GM23338 (cell line): ENCODE data around the gene RNF13. TPM values are rescaled to one million over a fixed set of nuclear protein-coding genes. Genes with fewer than 3 reads are reported as not detected.

Source experiments
- ATAC-seq: fragments of 200-7000 bp; cut with Tn5 transposase; 3 replicates; pipeline ENCODE4 v1.9.1; 2020
- DNase-seq: peaks from one replicate; pipeline ENCODE4 v3.0.0-alpha.2; 2015; ENCODE audit warnings: low spot score
- H2AFZ ChIP-seq: fragments of 200-600 bp; sonication (generic); 2 replicates; pipeline ENCODE4 v1.8.0; 2016; ENCODE audit warnings: antibody characterized with exemption, mild to moderate bottlenecking, moderate library complexity
- H3F3A ChIP-seq: fragments of 200-600 bp; sonication (generic); replicated peaks from 2 replicates; pipeline ENCODE4 v1.8.0; 2017; ENCODE audit warnings: antibody characterized with exemption, mixed run types, low read depth
- H3K27ac ChIP-seq: fragments of 200-600 bp; sonication (generic); 2 replicates; pipeline ENCODE4 v1.6.1; 2016; ENCODE audit warnings: low read depth
- H3K27me3 ChIP-seq: fragments of 200-600 bp; sonication (generic); 2 replicates; pipeline ENCODE4 v1.8.0; 2016; ENCODE audit warnings: mild to moderate bottlenecking, mixed run types, moderate library complexity; ENCODE audit not compliant: insufficient read depth
- H3K36me3 ChIP-seq: fragments of 200-600 bp; sonication (generic); 2 replicates; pipeline ENCODE4 v1.8.0; 2016; ENCODE audit warnings: mild to moderate bottlenecking; ENCODE audit not compliant: insufficient read depth
- H3K4me1 ChIP-seq: fragments of 200-600 bp; sonication (generic); 2 replicates; pipeline ENCODE4 v1.8.0; 2016; ENCODE audit warnings: mild to moderate bottlenecking, moderate library complexity; ENCODE audit not compliant: insufficient read depth
- H3K4me2 ChIP-seq: fragments of 200-600 bp; sonication (generic); 2 replicates; pipeline ENCODE4 v1.7.1; 2017; ENCODE audit warnings: mixed run types
- H3K4me3 ChIP-seq: fragments of 200-600 bp; sonication (generic); 2 replicates; pipeline ENCODE4 v1.6.1; 2016; ENCODE audit warnings: mixed run types
- H3K79me2 ChIP-seq: fragments of 200-600 bp; sonication (generic); replicated peaks from 2 replicates; pipeline ENCODE4 v1.8.0; 2017; ENCODE audit warnings: mild to moderate bottlenecking; ENCODE audit not compliant: insufficient read depth
- H3K9me2 ChIP-seq: fragments of 200-600 bp; sonication (generic); 2 replicates; pipeline ENCODE4 v1.8.0; 2017; ENCODE audit not compliant: insufficient read depth
- H4K20me1 ChIP-seq: fragments of 200-600 bp; sonication (generic); replicated peaks from 2 replicates; pipeline ENCODE4 v1.8.0; 2017; ENCODE audit warnings: mild to moderate bottlenecking; ENCODE audit not compliant: insufficient read depth
- H3K27ac Mint-ChIP-seq: 2 replicates; pipeline ENCODE4 v1.8.0; 2020; ENCODE audit warnings: inconsistent platforms, mild to moderate bottlenecking, moderate library complexity, mixed read lengths
- H3K27me3 Mint-ChIP-seq: 3 replicates; pipeline ENCODE4 v1.8.0; 2022; ENCODE audit warnings: low read depth, mild to moderate bottlenecking, moderate library complexity, mixed read lengths, inconsistent platforms; ENCODE audit not compliant: insufficient read depth, poor library complexity
- H3K36me3 Mint-ChIP-seq: 3 replicates; pipeline ENCODE4 v1.8.0; 2021; ENCODE audit warnings: low read depth, mild to moderate bottlenecking, inconsistent platforms, moderate library complexity, mixed read lengths
- H3K4me1 Mint-ChIP-seq: 3 replicates; pipeline ENCODE4 v1.8.0; 2020; ENCODE audit warnings: mild to moderate bottlenecking, inconsistent platforms, mixed read lengths
- H3K4me3 Mint-ChIP-seq: 3 replicates; pipeline ENCODE4 v1.8.0; 2021; ENCODE audit warnings: moderate library complexity, mild to moderate bottlenecking, inconsistent platforms, mixed read lengths
- H3K9me3 Mint-ChIP-seq: 3 replicates; pipeline ENCODE4 v1.8.0; 2020; ENCODE audit warnings: moderate library complexity, mild to moderate bottlenecking, inconsistent platforms, mixed read lengths
- CREB1 ChIP-seq: fragments of 250-450 bp; sonication (Bioruptor Pico); IDR thresholded peaks from 2 replicates; pipeline ENCODE4 v1.5.0; 2020; ENCODE audit warnings: low read depth, mild to moderate bottlenecking, moderate library complexity
- EZH2 ChIP-seq: fragments of 200-600 bp; sonication (generic); IDR thresholded peaks from one replicate; pipeline ENCODE4 v1.8.0; 2017; ENCODE audit warnings: antibody characterized with exemption, mild to moderate bottlenecking, low read depth; ENCODE audit not compliant: unreplicated experiment
- EZH2phosphoT487 ChIP-seq: fragments of 200-600 bp; sonication (generic); IDR thresholded peaks from one replicate; pipeline ENCODE4 v1.8.1; 2018; ENCODE audit warnings: antibody characterized with exemption; ENCODE audit not compliant: unreplicated experiment
- JUNB ChIP-seq: IDR thresholded peaks from one replicate; pipeline ENCODE4 v1.6.1; 2016; ENCODE audit warnings: antibody characterized with exemption; ENCODE audit not compliant: unreplicated experiment
- NANOG ChIP-seq: IDR thresholded peaks from 2 replicates; pipeline ENCODE4 v1.6.1; 2016; ENCODE audit warnings: antibody characterized with exemption, borderline replicate concordance
- POLR2AphosphoS5 ChIP-seq: IDR thresholded peaks from 2 replicates; pipeline ENCODE4 v1.6.1; 2016; ENCODE audit warnings: antibody characterized with exemption, low read depth
- STAT1 ChIP-seq: IDR thresholded peaks from one replicate; pipeline ENCODE4 v1.6.1; 2016; ENCODE audit warnings: antibody characterized with exemption; ENCODE audit not compliant: unreplicated experiment
- ZNF114 ChIP-seq: fragments of 250-450 bp; sonication (Bioruptor Pico); IDR thresholded peaks from 2 replicates; pipeline ENCODE4 v1.5.0; 2020; ENCODE audit warnings: mild to moderate bottlenecking, moderate library complexity
- ZNF331 ChIP-seq: fragments of 250-450 bp; sonication (Bioruptor Pico); IDR thresholded peaks from 2 replicates; pipeline ENCODE4 v1.5.0; 2020; ENCODE audit warnings: low read depth, mild to moderate bottlenecking, moderate library complexity
- polyA plus RNA-seq: library from polyadenylated mRNA; unstranded; fragments of >200 nt; fragmentation: Nextera tagmentation; extraction: Ambion mirVana; gene quantifications from 2 replicates; pipeline ENCODE4 v1.2.1, GENCODE V29; 2016
- total RNA-seq: library from RNA; depleted of rRNA; stranded (reverse); fragments of >200 nt; shearing (Covaris generic); gene quantifications from 2 replicates; pipeline ENCODE4 v1.2.3, GENCODE V29; 2014
- TF ChIP-seq, protein P1 (sequence below): IDR thresholded peaks from one replicate; pipeline ENCODE4 v1.6.1; 2018; ENCODE audit warnings: antibody characterized with exemption; ENCODE audit not compliant: unreplicated experiment
- TF ChIP-seq, protein P2 (sequence below): IDR thresholded peaks from 2 replicates; pipeline ENCODE4 v1.6.1; 2016; ENCODE audit warnings: antibody characterized with exemption
- TF ChIP-seq, protein P3 (sequence below), 2 experiments: fragments of 200-600 bp in 1 of 2; sonication (generic) in 1 of 2; conservative IDR thresholded peaks; 2 replicates each; pipeline versions ENCODE4 v1.5.1 to v1.6.1; 2016 to 2017; ENCODE audit warnings: antibody characterized with exemption in 2 of 2, low read depth in 2 of 2, mild to moderate bottlenecking in 2 of 2, moderate library complexity in 1 of 2
- TF ChIP-seq, protein P4 (sequence below): fragments of 250-450 bp; sonication (Bioruptor Pico); IDR thresholded peaks from 2 replicates; pipeline ENCODE4 v1.5.0; 2020; ENCODE audit warnings: mild to moderate bottlenecking, moderate library complexity

Gene RNF13
- total and polyA plus RNA-seq, 2 experiments from 2014 or later: 46.3 to 101 TPM

DNA sequence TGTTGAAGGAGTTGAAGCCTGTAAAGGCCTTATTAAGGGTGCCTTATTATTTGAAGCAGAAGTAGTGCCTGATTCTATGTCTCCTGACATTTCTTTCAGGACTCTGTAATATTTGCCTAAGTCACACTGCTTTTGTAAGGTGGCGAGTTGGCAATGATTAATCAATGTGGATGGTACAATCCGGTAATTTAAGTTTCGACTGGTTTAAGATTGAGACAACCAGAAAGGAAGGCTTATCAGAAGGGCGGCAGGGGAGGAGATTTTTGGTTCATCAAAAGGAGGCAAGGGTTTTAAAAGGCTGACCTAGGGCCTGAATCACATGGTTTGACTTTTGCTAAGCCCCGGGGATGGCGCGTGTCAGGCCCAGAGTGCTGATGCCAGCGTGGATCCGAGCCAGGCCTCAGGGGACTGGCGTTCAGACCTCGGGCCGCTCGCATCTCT lies 830 bp upstream of the RNF13 start:
- Histone ChIP-seq H2AFZ (peak overlapping the region; percentile 96), H3K4me2 (peak overlapping the region; percentile 86), H3K4me1 (peaks cover 30% of the 10 kb centered on the region), H3K27me3 (no peaks in the 10 kb centered on the region), H3K79me2 (peaks cover 35% of the 10 kb centered on the region), H4K20me1 (peaks cover 6% of the 10 kb centered on the region), H3K36me3 (no peaks in the 10 kb centered on the region), H3K27ac (peak overlapping the region; percentile 99), H3K4me3 (peak overlapping the region; percentile 90), H3K9me2 (no peaks in the 10 kb centered on the region), H3F3A (0 out of 2 replicates have a peak, but pooled peaks cover 4% of the 10 kb centered on the region)
- Mint-ChIP-seq H3K36me3 (no peaks in the 10 kb centered on the region; the same call in 2 of the 3 replicates), H3K4me3 (peak overlapping the region; percentile 93), H3K27me3 (peaks cover 3% of the 10 kb centered on the region), H3K4me1 (peaks cover 34% of the 10 kb centered on the region), H3K27ac (peak overlapping the region; percentile 98), H3K9me3 (no peaks in the 10 kb centered on the region)
- no peak for ATAC-seq
- TF ChIP-seq EZH2 (no peak), STAT1 (no peak), POLR2AphosphoS5 (no peak), JUNB (no peak), CREB1 (CRISPR knock-in tag) (no peak), ZNF331 (CRISPR knock-in tag) (no peak), EZH2phosphoT487 (no peak), ZNF114 (CRISPR knock-in tag) (no peak), NANOG (no peak)
- TF ChIP-seq, protein P1, sequence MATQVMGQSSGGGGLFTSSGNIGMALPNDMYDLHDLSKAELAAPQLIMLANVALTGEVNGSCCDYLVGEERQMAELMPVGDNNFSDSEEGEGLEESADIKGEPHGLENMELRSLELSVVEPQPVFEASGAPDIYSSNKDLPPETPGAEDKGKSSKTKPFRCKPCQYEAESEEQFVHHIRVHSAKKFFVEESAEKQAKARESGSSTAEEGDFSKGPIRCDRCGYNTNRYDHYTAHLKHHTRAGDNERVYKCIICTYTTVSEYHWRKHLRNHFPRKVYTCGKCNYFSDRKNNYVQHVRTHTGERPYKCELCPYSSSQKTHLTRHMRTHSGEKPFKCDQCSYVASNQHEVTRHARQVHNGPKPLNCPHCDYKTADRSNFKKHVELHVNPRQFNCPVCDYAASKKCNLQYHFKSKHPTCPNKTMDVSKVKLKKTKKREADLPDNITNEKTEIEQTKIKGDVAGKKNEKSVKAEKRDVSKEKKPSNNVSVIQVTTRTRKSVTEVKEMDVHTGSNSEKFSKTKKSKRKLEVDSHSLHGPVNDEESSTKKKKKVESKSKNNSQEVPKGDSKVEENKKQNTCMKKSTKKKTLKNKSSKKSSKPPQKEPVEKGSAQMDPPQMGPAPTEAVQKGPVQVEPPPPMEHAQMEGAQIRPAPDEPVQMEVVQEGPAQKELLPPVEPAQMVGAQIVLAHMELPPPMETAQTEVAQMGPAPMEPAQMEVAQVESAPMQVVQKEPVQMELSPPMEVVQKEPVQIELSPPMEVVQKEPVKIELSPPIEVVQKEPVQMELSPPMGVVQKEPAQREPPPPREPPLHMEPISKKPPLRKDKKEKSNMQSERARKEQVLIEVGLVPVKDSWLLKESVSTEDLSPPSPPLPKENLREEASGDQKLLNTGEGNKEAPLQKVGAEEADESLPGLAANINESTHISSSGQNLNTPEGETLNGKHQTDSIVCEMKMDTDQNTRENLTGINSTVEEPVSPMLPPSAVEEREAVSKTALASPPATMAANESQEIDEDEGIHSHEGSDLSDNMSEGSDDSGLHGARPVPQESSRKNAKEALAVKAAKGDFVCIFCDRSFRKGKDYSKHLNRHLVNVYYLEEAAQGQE: no peak
- TF ChIP-seq, protein P2, sequence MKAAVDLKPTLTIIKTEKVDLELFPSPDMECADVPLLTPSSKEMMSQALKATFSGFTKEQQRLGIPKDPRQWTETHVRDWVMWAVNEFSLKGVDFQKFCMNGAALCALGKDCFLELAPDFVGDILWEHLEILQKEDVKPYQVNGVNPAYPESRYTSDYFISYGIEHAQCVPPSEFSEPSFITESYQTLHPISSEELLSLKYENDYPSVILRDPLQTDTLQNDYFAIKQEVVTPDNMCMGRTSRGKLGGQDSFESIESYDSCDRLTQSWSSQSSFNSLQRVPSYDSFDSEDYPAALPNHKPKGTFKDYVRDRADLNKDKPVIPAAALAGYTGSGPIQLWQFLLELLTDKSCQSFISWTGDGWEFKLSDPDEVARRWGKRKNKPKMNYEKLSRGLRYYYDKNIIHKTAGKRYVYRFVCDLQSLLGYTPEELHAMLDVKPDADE: no peak
- TF ChIP-seq, protein P3, sequence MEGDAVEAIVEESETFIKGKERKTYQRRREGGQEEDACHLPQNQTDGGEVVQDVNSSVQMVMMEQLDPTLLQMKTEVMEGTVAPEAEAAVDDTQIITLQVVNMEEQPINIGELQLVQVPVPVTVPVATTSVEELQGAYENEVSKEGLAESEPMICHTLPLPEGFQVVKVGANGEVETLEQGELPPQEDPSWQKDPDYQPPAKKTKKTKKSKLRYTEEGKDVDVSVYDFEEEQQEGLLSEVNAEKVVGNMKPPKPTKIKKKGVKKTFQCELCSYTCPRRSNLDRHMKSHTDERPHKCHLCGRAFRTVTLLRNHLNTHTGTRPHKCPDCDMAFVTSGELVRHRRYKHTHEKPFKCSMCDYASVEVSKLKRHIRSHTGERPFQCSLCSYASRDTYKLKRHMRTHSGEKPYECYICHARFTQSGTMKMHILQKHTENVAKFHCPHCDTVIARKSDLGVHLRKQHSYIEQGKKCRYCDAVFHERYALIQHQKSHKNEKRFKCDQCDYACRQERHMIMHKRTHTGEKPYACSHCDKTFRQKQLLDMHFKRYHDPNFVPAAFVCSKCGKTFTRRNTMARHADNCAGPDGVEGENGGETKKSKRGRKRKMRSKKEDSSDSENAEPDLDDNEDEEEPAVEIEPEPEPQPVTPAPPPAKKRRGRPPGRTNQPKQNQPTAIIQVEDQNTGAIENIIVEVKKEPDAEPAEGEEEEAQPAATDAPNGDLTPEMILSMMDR (conservative IDR thresholded peaks at IDR 0.05; ENCODE audit: low read depth in 2 of 2): no peak
- TF ChIP-seq, protein P4, sequence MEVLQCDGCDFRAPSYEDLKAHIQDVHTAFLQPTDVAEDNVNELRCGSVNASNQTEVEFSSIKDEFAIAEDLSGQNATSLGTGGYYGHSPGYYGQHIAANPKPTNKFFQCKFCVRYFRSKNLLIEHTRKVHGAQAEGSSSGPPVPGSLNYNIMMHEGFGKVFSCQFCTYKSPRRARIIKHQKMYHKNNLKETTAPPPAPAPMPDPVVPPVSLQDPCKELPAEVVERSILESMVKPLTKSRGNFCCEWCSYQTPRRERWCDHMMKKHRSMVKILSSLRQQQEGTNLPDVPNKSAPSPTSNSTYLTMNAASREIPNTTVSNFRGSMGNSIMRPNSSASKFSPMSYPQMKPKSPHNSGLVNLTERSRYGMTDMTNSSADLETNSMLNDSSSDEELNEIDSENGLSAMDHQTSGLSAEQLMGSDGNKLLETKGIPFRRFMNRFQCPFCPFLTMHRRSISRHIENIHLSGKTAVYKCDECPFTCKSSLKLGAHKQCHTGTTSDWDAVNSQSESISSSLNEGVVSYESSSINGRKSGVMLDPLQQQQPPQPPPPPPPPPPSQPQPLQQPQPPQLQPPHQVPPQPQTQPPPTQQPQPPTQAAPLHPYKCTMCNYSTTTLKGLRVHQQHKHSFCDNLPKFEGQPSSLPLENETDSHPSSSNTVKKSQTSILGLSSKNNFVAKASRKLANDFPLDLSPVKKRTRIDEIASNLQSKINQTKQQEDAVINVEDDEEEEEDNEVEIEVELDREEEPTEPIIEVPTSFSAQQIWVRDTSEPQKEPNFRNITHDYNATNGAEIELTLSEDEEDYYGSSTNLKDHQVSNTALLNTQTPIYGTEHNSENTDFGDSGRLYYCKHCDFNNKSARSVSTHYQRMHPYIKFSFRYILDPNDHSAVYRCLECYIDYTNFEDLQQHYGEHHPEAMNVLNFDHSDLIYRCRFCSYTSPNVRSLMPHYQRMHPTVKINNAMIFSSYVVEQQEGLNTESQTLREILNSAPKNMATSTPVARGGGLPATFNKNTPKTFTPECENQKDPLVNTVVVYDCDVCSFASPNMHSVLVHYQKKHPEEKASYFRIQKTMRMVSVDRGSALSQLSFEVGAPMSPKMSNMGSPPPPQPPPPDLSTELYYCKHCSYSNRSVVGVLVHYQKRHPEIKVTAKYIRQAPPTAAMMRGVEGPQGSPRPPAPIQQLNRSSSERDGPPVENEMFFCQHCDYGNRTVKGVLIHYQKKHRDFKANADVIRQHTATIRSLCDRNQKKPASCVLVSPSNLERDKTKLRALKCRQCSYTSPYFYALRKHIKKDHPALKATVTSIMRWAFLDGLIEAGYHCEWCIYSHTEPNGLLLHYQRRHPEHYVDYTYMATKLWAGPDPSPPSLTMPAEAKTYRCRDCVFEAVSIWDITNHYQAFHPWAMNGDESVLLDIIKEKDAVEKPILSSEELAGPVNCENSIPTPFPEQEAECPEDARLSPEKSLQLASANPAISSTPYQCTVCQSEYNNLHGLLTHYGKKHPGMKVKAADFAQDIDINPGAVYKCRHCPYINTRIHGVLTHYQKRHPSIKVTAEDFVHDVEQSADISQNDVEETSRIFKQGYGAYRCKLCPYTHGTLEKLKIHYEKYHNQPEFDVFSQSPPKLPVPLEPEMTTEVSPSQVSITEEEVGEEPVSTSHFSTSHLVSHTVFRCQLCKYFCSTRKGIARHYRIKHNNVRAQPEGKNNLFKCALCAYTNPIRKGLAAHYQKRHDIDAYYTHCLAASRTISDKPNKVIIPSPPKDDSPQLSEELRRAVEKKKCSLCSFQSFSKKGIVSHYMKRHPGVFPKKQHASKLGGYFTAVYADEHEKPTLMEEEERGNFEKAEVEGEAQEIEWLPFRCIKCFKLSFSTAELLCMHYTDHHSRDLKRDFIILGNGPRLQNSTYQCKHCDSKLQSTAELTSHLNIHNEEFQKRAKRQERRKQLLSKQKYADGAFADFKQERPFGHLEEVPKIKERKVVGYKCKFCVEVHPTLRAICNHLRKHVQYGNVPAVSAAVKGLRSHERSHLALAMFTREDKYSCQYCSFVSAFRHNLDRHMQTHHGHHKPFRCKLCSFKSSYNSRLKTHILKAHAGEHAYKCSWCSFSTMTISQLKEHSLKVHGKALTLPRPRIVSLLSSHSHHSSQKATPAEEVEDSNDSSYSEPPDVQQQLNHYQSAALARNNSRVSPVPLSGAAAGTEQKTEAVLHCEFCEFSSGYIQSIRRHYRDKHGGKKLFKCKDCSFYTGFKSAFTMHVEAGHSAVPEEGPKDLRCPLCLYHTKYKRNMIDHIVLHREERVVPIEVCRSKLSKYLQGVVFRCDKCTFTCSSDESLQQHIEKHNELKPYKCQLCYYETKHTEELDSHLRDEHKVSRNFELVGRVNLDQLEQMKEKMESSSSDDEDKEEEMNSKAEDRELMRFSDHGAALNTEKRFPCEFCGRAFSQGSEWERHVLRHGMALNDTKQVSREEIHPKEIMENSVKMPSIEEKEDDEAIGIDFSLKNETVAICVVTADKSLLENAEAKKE (CRISPR knock-in tag): no peak
- no peak for DNase-seq
